HuH-7.5 (cell line): Measurements from ENCODE around the gene PFN3.

Experiments used
- DNase-seq: peaks from one replicate; pipeline ENCODE4 v3.0.0; 2011; ENCODE audit warnings: low spot score

Gene PFN3, protein sequence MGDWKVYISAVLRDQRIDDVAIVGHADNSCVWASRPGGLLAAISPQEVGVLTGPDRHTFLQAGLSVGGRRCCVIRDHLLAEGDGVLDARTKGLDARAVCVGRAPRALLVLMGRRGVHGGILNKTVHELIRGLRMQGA

DNA sequence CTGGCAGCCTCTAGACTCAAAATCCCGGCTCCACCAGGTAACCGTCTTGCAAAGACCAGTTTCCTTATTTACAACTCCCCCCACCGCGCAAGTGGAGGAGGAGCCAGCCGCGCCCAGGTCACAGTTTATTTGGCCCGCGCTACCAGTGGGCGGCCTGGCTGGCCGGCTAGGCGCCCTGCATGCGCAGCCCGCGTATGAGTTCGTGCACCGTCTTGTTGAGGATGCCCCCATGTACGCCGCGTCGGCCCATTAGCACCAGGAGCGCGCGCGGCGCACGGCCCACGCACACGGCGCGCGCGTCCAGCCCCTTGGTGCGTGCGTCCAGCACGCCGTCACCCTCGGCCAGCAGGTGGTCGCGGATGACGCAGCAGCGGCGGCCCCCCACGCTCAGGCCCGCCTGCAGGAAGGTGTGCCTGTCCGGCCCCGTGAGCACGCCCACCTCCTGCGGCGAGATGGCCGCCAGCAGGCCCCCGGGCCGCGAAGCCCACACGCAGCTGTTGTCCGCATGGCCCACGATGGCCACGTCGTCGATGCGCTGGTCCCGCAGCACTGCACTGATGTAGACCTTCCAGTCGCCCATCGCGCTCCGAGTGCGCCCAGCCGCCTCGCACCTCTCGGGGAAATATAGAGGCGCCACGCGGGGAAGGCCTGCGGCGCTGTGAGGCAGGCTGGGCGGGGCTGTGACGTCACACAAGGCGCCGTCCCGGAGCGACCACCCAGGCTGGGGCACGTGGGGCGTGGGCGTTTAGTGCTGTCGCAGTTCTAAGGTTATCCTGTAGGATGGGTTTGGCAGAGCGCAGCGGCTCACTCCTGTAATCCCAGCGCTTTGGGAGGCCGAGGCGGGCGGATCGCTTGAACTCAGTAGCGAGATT, at the start of gene PFN3:
Gene PFN3 (minus strand): TSS at position 665 of the 872 bp plus-strand sequence. CDS start 85 bp downstream, at position 580.
- DNase-seq: no peak

DNA sequence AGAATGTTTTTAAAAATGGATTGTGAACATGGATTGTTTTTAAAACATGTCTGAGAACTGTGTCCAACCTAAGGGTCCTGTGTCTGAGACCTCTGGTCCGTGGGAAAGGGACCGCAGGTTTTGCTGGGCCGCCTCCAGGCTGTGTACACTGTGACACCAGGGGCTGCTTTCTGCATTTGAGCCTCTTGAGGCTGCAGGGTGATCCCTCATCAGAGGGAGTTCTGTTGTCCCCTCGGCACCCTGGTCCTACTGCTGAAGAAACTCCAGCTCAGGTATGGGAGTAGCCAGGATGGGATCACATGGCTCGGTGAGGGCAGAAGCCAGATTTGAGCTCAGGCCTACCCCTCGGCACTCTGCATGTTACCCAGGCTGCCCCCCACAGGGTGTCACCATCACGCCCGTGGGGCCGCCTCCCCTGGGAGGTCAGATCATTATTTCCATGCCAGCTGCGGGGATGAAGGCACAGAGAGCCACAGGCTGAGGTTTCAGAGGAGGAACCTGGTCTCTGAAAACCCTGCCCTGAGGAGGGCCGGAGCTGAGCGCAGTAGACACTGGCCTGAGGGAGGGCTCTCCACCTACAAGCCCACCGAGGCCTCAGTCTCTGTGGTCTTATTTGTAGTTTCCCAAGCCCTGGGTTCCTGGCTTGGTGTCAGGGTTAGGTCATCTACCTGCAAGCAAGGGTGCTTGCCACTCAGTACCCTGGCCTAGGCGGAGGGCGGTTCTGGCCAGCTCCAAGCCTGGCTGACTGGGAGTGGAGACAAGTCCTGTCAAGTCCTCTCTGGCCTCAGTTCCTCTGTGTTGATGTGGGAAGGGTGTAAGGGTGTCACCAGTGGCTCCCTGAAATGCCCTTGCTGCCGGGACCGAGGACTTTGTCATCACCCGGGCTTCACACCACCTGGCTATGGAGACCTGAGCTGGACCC, 48.9 kb upstream of the PFN3 start:
- no peak for DNase-seq

DNA sequence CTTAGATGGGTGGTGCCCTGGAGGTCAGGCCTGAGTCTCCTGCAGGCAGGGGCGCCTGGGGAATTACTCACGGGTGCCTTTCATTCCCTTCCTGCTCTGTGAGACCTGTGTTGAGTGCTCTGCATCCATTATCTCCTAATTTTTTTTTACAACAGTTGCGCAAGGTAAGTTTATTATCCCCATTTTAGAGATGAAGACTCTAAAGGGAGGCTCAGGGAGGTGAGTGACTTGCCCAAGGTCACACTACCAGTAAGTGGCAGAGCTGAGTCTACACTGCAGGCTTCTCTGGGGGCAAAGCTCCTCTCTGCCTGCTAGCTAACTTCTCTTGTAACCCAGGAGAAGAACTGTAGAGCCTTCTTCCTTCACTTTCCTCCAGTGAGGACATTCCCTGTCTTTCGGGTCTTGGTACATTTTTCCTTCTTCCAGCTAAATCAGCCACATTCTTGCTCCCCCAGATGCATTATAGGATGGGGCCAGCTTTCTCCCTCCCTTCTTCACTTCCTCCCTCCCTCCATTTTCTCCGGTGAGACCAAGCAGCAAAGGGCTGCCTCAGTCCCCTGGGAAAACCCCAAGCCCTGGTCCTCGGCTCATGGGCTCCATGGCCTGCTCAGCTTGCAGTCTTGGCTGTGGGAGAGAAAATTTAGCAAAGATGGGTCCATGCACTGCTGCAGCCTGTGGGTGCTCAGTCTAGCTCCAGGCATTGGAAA, 47.9 kb upstream of the PFN3 start:
- DNase-seq: no peak

DNA sequence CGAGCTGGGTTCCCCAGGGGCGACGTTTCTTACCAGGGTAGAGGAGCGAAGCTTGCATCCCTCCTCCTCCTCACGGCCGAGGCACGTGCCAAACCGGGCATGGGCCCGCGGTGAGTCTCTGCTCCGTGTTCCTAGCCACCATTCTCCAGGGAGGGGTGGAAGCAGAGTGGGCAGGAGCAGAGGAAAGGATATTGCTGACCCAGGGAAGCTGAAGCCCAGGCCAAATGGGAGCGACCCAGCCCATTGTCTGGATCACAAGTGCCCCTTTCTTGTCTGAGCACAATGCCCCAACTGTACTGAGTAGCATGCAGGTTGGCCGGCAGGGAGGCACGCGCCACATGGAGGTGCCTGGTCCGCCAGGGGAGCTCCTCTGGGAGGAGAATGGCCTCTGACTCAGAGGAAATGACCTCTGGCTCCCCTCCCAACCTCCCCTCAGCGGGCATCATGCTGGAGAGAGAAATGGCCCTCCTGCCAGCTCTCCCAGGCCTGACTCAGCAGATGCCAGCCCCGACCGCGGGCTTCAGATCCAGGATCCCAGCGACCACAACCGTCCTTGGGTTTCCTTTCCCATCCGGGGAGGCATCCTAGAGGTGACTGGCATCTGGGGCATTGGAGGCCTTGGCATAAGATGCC, 47.3 kb upstream of the PFN3 start:
- DNase-seq: no peak

DNA sequence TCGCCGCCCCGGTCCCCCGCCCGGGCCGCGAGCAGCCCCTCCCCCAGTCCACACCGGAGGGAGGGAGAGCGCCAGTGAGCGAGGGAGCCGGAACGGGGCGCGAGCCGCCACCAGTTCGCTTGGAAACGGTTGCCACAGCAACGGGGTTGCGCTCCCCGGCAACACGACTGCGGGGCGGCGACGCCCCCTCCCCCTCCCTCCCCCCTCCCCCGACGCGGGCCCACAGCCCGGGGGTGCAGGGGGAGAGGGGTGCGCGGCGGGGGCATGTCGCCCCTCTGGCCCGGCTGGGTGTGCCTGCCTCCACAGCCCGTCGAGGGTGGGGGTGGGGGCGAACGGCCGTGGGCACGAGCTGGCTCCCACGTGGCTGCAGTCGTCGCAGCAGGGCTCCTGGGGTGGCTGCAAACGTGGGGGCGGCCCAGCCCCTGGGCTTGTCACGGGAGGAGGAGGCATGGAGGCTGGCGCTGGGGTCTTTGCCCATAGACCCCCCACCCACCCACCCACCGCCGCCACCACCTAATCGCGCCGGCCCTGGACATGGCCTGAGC, 46.7 kb upstream of the PFN3 start:
- DNase-seq: peak; percentile 74

DNA sequence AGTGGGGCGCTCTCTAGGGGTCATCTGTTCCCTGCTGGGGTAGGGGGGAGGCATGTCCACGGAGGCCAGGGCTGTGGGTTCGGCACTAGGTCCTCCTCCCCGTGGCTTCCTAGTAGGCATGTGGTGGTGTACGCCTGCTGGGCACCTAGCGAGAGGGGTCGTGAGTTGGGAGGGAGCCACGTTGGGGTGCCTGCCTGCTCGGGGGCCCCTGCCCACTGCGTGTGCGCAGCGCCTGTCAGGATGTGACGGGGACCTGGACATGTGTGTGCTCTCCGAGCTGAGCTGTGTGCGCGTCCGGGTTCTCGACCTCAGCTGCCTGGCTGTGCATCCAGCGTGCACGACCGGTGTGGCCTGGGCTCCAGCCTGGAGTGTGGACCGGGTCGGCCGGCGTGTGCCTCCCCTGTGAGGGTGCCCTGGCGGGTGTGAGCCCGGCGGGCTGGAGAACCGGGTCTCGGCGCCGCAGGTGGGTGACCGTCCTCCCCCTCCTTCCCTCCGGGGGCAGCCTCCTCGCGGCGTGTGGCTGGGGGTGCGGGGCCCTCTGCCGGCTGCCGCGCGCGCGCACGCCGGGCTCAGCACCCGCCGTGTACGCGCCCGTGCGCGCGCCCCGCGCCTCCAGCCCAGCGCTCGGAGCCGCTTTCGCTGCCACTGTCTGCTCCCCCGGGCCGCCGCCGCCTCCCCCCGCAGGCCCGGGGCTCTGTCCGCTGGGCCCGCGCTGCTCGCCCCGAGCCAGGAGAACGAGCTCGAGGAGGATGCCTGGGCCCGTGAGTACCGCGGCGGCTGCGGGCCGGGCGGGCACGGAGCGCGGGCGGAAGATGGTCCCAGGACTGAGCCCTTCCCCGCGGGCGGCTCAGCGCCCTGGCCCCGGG, 46.0 kb upstream of the PFN3 start, which contains the start of gene PRR7:
Gene PRR7 (plus strand): TSS at position 615 of the 866 bp plus-strand sequence. CDS start 8,254 bp downstream, outside the sequence.
- peak; percentile 96 for DNase-seq

DNA sequence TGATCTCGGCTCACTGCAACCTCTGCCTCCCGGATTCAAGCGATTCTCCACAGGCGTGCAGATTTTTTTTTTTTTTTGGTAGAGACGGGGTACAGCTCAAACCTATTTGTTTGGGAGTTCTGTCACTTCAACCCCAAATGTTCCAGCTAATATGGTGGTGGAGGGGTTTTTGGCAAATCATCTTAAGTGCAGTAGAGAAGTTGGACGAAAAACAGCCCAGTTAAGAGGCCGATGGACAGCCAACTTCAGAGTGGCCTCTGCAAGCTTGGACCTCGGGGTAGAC, 45.4 kb upstream of the PFN3 start:
- DNase-seq: no peak

DNA sequence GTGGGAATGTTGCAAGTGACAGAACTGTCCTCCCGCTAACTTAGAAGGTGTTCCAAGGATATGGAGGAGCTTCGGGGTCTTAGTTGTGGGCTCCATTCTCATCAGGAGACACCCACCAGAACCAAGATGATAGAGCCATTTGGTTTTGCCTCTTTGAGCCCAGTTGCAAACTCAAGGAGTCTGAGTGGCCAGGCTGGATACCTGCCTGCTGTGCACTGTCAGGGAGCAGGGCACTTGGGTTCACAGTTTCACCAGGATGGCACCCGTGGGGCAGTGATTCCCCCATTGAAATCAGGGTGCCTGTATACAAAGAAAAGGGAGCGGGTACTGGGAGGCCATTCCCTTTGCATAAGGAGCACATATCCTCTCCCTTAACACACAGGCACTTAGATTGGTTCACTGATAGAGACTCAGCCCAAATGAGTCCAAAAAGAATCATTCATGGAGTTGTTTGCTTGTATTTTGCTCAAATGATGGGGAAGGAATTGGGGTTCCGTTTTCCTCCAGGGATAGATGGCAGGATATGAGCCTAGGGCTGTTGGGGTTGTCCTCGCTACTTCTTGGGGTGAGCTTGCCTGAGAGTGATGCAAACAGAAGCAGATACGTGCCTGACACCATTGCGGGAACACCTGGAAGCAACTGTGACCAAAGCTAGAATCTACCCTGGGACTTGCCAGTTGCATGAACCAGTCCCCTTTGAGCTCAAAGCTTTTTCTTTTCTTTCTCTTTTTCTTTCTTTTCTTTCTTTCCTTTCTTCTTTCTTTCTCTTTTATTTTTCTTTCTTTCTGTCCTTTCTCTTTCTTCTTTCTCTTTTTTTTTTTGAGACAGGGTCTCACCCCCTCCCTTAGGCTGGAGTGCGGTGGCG, 44.8 kb upstream of the PFN3 start:
- no peak for DNase-seq

DNA sequence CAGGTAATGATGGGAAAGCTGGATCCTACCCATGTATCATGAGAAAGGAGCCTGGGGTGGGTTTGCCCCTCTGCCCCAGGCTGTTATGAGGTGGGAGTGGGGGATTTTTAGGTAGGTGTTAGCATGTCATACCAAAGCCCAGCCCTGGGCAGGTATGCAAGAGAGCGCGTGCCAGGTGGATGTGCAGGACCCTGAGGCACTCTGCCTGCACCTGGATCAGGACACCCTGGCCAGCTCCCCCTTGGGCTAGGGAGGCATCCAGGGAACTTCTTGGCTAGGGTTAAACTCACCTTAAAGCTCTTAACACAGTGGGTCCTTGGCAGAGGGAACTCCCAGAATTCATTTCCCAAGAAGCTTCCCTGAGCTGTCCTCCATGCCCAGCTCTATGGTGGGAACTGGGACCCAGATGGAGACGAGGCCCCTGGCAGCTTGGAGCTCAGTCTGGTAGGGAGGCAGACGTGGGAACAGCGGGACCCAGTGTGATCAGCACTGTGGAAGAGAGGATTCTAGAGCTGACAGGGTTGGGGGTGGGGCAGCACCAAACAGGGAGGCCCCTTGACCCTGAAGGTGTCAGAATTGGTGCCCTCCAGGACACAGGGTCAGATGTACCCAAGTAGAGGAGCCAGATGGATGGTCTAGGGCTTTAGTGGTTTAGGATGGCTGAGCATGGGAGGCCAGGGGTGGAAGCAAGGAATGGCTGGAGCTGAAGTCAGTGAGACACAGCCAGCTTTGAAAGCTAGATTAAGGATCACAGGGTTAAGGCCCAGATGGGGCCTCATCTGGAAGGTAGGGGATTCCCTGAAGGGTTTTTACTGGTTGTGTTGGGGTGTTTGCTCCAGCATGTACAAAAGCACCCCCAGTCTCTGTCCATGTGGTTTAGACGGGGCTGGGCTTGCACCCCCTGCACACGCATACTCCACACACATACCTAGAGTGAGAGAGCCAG, 43.9 kb upstream of the PFN3 start:
- DNase-seq: no peak

DNA sequence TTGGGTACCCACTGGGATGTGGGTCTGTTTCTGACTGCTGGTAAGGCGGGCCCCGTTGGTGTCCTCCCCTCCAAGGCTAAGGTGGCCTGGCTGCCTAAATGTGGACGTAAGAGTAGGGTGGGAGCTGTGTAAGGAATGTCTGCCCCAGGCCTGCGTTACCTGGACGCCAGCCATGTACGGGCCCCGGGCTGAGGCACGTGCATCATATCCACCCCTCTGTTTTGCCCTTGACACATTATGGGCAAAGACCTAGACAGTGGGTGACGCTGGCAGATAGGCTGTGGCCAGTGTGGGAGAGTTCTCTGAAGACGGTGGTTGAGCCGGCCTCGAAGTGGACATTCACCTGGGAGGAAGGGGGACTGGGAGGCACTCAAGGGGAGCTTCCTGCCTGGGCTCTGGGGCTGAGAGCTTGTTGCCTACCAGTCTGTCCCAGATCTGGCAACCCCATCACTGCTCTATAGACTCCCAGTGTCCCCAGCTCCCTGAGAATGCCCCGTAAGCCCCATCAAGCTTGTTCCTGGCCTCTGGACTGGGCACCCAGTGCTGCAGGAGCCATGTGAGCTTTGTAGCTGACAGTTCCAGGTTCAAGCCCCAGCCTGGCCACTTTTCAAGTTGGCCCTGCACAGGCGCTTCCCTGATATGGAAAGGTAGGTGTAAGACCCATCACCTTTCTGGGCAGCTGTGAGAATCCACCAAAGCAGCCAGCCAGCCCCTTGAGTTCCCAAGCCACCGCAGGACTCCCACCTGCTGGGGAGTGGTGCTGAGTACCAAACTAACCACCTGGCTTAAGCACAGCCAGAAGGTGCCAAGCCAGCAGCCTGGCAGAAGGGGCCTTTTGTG, 42.9 kb upstream of the PFN3 start:
- DNase-seq: no peak

DNA sequence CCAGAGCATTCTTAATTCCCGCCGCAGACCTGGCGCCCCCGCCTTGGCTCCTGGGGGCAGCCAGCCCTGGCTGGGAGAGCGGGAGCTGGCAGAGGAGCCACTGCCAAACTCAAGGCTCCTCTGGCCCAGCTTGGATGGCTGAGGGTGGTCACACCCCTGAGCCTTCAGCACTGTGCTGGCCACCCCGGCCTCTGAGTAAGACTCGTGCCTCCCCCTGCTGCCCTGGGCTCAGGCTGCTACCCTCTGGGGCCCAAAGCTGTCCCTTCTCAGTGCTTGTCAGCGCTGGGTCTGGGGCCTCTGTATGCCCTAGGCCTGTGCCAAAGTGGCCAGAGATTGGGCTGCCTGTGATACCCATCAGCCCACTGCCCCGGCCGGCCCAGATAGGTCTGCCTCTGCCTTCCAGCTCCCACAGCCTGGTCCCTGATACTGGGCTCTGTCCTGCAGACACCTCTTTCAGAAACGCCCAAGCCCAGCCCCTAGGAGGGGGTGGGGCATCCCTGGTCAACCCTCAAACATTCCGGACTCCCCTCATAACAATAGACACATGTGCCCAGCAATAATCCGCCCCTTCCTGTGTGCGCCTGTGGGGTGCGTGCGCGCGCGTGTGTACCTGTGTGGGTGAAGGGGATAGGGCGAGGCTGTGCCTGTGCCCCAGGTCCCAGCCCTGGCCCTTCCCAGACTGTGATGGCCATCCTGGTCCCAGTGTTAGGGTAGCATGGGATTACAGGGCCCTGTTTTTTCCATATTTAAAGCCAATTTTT, 41.8 kb upstream of the PFN3 start:
- DNase-seq: no peak

DNA sequence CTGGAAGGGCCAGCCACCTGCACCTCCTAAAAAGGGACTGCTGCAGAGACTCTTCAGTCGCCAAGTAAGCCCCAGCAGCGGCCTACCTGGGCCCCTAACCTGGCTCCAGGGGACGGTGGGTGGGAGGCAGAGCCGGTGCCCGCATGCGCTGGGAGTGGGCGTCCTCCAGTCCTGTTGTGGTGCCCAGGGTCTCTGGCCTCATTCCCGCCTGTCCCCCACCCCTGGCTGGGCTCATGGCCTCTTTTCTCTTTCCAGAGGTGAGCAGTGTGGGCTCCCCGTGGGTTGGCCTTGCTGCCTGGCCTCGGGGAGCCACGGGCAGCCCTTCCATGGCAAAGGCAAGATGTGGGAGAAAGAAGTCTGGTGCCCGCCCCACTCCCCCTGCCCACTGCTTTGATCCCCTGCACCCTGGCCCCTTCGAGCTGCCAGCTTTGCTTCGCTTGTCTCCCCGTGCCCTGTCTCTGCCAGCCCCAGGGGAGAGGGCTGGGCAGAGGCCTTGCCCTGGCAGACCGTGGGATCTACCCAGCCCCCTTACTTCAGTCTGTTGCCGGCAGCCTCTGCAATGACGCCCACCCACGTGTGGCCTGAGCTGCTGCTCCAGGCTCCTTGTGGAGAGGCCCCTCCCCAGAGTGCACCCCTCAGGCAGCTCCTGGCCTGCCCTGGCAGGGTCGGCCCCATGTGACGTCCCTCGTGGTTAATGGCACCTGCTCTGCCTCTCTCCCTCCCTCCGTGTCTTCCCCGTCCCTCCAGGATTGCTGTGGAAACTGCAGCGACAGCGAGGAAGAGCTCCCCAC, 40.7 kb upstream of the PFN3 start:
- DNase-seq: no peak

DNA sequence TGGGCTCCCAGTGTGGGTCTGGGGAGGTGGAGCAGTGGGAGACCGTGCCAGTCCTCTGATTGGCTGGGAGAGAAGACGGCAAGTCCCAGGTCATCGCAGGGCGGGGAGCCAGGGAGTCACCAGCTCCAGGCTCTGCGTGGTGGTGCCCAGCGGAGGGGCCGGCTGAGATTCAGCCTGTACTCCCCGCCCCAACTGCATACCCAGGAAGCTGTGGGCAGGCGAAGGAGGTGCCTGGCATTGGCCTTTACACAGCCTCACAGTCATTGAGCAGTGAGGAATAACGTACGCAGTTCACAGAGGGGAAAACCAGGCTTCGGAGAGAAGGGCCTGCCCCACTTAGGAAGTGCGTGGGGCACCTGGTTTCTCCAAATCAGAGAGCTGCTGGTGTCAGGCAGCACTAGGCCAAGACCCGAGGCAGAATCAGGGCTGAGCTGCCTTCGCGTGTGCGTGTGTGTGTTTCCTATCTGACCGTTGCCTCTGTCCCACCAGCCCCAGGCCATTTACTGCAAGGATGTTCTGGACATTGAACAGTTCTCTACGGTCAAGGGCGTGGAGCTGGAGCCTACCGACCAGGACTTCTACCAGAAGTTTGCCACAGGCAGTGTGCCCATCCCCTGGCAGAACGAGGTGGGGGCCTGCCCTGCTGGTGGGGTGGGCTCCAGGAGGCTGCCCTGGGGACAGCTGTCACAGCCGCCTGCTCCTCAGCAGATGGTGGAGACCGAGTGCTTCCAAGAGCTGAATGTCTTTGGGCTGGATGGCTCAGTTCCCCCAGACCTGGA, 39.9 kb upstream of the PFN3 start:
- DNase-seq: no peak

DNA sequence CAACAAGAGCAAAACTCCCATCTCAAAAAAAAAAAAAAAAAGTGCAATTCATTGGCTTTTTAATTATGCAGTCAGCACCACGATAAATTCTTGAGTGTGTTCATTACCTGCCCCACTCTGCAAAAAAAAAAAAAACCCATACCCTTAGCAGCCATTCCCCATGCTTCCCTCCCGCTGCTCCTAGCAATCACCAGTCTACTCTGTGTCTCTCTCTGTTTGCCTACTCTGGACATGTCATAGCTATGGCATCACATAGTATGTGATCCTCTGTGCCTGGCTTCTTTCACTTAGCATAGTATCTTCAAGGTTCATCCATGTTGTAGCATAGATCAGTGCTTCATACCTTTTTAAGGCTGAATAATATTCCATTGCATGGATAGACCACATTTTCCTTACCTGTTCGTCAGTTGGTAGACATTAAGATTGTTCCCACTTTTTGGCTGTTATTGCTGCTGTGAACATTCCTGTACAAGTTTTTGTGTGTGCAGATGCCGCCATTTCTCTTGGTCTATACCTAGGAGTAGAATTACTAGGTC, 39.1 kb upstream of the PFN3 start:
- DNase-seq: no peak

DNA sequence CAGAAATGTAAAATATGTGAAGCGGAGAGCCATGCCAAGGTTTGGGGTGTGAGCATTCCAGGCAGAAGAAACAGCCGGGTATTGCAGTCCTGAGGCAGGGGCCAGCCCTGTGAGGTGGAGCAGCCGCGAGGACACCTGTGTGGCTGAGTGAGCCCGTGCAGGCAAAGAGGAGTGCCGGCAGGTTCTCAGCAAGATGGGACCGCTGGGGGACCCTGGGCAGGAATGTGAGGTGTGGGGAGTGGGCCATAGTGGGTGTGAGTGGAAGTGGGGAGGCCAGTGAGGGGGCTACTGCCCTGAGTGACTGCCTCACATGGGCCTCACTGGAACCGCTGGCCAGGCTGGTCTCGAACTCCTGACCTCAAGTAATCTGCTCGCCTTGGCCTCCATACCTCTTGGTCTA, 38.0 kb upstream of the PFN3 start:
- DNase-seq: no peak
